Measurements from ENCODE around the gene EARS2. TPM values are rescaled to one million over a fixed set of nuclear protein-coding genes. Genes with fewer than 3 reads are reported as not detected.

Gene EARS2
- total and polyA plus RNA-seq, 9 of the 15 experiments (the other 6 are each of a cell fraction or from before 2014, with no cell fraction given) = 17.6 to 58.6 (median 36.3) TPM

DNA sequence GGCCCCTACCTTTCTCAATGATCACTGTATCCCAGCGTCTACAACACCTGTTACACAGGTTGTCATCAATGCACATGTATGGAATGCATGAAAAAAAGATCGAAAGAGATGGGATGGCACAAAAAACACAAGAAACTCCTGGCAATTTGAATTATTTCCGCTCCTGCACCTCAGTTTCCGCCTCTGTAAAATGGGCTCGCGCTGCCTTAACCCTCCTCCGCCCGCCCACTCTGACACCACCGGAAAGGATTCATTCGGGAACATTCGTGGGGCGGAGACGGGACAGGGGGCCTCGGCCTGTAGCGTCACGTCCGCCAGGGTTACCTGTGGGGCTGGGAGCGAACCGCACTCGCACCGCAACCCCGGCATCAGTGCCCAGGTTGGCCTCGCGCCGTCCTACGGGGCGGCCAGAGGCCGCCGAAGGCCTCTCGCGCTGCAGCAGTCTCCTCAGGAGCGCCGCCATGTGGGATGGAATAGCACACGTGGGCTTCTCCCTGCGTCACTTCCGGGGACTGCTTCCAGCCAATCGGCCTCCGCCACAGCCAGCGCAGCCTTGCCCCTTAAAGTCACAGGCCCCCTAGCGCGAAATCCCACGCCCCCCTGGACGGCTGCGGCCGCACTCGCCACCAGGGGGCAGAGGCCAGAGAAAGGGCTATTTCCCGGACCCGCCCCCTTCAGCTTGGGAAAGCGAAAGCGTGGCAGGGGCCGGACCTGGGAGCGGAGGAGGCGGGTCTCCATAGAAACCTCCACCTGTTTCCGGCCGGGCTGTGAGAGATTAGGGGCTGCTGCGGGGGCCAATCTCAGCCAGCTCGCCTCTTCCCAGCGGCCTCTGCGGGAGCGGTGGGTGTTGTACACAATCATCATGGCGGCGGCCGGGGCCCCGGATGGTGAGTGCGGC is at the start of gene EARS2, which contains the start of gene UBFD1 (continued):
- TF ChIP-seq NFE2 (IDR thresholded peaks at IDR 0.05; ENCODE audit: low read depth) = 0 out of 2 replicates have a peak, but pooled peaks have one; percentile 32
- no peak for TF ChIP-seq ZNF551 (CRISPR knock-in tag; IDR thresholded peaks at IDR 0.05)
- TF ChIP-seq, protein P1, sequence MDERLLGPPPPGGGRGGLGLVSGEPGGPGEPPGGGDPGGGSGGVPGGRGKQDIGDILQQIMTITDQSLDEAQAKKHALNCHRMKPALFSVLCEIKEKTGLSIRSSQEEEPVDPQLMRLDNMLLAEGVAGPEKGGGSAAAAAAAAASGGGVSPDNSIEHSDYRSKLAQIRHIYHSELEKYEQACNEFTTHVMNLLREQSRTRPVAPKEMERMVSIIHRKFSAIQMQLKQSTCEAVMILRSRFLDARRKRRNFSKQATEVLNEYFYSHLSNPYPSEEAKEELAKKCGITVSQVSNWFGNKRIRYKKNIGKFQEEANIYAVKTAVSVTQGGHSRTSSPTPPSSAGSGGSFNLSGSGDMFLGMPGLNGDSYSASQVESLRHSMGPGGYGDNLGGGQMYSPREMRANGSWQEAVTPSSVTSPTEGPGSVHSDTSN (CRISPR knock-in tag; IDR thresholded peaks at IDR 0.05; ENCODE audit: low read depth) = peak; percentile 22; the same call in 1 of the 2 replicates
- TF ChIP-seq, protein P1 (tag; conservative IDR thresholded peaks at IDR 0.05; ENCODE audit: low read depth) = peak; percentile 89
- no peak for TF ChIP-seq CBX2 (IDR thresholded peaks at IDR 0.05; ENCODE audit: insufficient read depth, low read length, poor library complexity, severe bottlenecking)
- TF ChIP-seq ZNF217 (CRISPR knock-in tag; IDR thresholded peaks at IDR 0.05) = no peak
- TF ChIP-seq RFX5 (IDR thresholded peaks at IDR 0.05; ENCODE audit: low read depth, low read length) = no peak
- no peak for TF ChIP-seq CREBBP (IDR thresholded peaks at IDR 0.05; ENCODE audit: low read depth, low read length)
- no peak for TF ChIP-seq CEBPB (tag; IDR thresholded peaks at IDR 0.05)
- TF ChIP-seq, protein P2, sequence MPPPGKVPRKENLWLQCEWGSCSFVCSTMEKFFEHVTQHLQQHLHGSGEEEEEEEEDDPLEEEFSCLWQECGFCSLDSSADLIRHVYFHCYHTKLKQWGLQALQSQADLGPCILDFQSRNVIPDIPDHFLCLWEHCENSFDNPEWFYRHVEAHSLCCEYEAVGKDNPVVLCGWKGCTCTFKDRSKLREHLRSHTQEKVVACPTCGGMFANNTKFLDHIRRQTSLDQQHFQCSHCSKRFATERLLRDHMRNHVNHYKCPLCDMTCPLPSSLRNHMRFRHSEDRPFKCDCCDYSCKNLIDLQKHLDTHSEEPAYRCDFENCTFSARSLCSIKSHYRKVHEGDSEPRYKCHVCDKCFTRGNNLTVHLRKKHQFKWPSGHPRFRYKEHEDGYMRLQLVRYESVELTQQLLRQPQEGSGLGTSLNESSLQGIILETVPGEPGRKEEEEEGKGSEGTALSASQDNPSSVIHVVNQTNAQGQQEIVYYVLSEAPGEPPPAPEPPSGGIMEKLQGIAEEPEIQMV (tag; conservative IDR thresholded peaks at IDR 0.05; ENCODE audit: low read depth) = no peak
- TF ChIP-seq RBM39 (optimal IDR thresholded peaks at IDR 0.05; ENCODE audit: low read depth, low read length) = no peak
- TF ChIP-seq ZNF197 (CRISPR knock-in tag; IDR thresholded peaks at IDR 0.05; ENCODE audit: low read depth) = no peak
- peak; percentile 82 for TF ChIP-seq PHF20 (IDR thresholded peaks at IDR 0.05; ENCODE audit: partially characterized antibody)
- peak; percentile 61 for TF ChIP-seq NBN (IDR thresholded peaks at IDR 0.05; ENCODE audit: low read depth)
- TF ChIP-seq CTBP1 (IDR thresholded peaks at IDR 0.05; ENCODE audit: borderline replicate concordance) = peak; percentile 82
- TF ChIP-seq FOXK1 (CRISPR knock-in tag; IDR thresholded peaks at IDR 0.05; ENCODE audit: borderline replicate concordance) = peak; percentile 69; the same call in 1 of the 2 replicates
- no peak for TF ChIP-seq ZNF347 (CRISPR knock-in tag; IDR thresholded peaks at IDR 0.05; ENCODE audit: low read depth)
- peak; percentile 18; the same call in 1 of the 2 replicates for TF ChIP-seq TAF7 (tag; IDR thresholded peaks at IDR 0.05)
- TF ChIP-seq FOS (IDR thresholded peaks at IDR 0.05; ENCODE audit: extremely low read depth, insufficient read length) = peak; percentile 5
- TF ChIP-seq BRD9 (IDR thresholded peaks at IDR 0.05; ENCODE audit: low read depth, partially characterized antibody) = peak; percentile 35
- TF ChIP-seq GTF2F1 (IDR thresholded peaks at IDR 0.05; ENCODE audit: low read depth, low read length) = peak; percentile 62; the same call in 1 of the 2 replicates
- TF ChIP-seq NFYB (IDR thresholded peaks at IDR 0.05; ENCODE audit: extremely low read depth, insufficient read length) = no peak
- TF ChIP-seq, protein P3, sequence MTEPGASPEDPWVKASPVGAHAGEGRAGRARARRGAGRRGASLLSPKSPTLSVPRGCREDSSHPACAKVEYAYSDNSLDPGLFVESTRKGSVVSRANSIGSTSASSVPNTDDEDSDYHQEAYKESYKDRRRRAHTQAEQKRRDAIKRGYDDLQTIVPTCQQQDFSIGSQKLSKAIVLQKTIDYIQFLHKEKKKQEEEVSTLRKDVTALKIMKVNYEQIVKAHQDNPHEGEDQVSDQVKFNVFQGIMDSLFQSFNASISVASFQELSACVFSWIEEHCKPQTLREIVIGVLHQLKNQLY (CRISPR knock-in tag; conservative IDR thresholded peaks at IDR 0.05) = no peak
- no peak for TF ChIP-seq HEY1 (CRISPR knock-in tag; IDR thresholded peaks at IDR 0.05; ENCODE audit: borderline replicate concordance)
